ENCODE results near the gene SAMD4B. TPM values are rescaled to one million over a fixed set of nuclear protein-coding genes. Genes with fewer than 3 reads are reported as not detected.

SAMD4B gene
- total RNA-seq, 1 experiment from 2014 or later = 164 TPM

DNA sequence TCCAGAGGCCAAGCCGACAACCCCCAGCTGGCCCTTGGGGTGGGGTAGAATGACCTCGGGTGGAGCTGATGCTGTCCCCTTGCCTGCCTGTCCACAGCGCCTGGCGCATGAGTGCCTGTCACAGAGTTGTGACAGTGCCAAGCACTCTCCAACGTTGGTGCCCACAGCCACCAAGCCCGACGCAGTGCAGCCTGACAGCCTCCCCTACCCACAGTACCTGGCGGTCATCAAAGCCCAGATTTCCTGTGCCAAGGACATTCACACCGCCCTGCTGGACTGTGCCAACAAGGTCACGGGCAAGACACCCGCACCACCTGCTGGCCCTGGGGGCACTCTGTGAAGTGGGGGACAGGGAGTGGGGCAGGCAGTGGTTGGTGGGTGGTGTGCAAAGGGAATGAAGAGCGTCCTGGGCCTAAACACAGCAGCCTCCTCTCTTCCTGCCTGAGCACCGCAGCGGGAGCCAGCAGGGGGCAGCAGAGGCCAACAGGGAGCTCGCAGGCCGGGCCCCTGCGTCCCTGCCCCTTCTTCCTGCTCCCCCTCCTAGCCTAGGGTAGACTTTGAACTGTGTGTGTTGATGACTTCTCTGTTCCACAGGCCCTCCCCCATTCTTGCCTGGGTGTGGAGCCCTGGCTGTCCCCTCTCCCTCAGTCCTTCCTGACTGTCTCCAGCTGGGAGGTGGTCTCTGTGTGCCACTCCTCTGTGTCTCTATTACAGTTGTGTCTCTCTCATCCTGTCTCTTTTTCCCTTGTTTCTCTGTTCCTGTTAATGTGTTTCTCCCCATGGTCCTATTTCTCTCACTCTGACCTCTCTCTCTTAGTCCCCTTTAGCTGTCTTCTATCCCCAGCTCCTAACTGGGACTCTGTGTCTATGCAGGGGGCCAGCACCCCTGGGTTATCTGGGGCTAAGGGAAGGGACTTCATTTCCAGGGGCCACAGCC lies 55.4 kb downstream of the SAMD4B start (continued):
- TF ChIP-seq, protein P1, sequence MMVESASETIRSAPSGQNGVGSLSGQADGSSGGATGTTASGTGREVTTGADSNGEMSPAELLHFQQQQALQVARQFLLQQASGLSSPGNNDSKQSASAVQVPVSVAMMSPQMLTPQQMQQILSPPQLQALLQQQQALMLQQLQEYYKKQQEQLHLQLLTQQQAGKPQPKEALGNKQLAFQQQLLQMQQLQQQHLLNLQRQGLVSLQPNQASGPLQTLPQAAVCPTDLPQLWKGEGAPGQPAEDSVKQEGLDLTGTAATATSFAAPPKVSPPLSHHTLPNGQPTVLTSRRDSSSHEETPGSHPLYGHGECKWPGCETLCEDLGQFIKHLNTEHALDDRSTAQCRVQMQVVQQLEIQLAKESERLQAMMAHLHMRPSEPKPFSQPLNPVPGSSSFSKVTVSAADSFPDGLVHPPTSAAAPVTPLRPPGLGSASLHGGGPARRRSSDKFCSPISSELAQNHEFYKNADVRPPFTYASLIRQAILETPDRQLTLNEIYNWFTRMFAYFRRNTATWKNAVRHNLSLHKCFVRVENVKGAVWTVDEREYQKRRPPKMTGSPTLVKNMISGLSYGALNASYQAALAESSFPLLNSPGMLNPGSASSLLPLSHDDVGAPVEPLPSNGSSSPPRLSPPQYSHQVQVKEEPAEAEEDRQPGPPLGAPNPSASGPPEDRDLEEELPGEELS (CRISPR knock-in tag; IDR thresholded peaks at IDR 0.05) = 0 out of 2 replicates have a peak, but pooled peaks have one; percentile 38
- peak; percentile 95 for TF ChIP-seq ZNF121 (CRISPR knock-in tag; IDR thresholded peaks at IDR 0.05)

DNA sequence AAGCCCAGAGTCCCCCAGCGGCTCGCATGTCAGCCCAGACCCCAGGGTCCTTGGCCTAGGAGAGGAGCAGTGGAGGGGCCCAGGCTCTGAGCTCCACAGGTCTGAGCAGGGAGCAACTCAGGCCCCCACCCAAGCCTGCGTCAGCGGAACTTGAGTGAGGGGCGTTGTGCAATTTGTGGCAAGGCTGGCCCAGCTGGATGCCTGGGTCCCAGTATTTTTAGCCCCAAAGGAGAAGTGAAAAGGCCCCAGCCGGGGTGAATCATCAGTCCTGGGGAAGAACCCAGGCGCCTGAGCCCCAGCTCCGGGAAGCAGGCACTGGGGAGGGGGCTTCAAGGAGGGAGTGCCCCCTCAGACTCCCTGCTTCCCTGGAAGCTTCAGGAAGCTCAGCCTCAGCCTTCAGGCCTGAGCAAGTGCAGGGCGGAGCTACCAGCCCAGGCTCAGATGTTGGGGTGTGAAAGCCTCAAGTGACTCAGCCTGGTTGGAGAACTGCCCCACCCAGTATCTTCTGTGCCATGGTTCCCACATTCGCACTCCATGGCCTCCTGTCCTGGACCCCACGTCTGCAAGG lies 56.2 kb downstream of the SAMD4B start:
- peaks cover 19% of the 10 kb centered on the region for H3K36me3 Mint-ChIP-seq
- ChIA-PET CTCF (interaction anchor here (0.5 to 3.6 kb wide), 27 partner anchors 9 to 578 kb away, joined by 3 to 43 read pairs (median 5); partner anchors contain the start of genes PLEKHG2, RPS16, SAMD4B and SUPT5H), POLR2A (interaction anchor here (0.5 to 1.7 kb wide), 5 partner anchors 8 to 988 kb away, joined by 3 to 7 read pairs (median 5); partner anchors contain the start of genes PLEKHG2, RPS16 and ZFP36)
- H3K27me3 Mint-ChIP-seq (ENCODE audit: low read depth) = no peaks in the 10 kb centered on the region
- no peak overlapping the region for H3K4me3 Mint-ChIP-seq
- peaks cover 25% of the 10 kb centered on the region for H3K4me1 Mint-ChIP-seq
- ATAC-seq = no peak
- TF ChIP-seq ZNF232 (CRISPR knock-in tag; IDR thresholded peaks at IDR 0.05) (no peak), FOXP1 (CRISPR knock-in tag; IDR thresholded peaks at IDR 0.05; ENCODE audit: borderline replicate concordance) (no peak), CREM (CRISPR knock-in tag; IDR thresholded peaks at IDR 0.05) (no peak), IRF1 (CRISPR knock-in tag; IDR thresholded peaks at IDR 0.05) (no peak), TP53 (CRISPR knock-in tag; IDR thresholded peaks at IDR 0.05) (no peak), KAT7 (CRISPR knock-in tag; IDR thresholded peaks at IDR 0.05; ENCODE audit: borderline replicate concordance) (no peak)
- TF ChIP-seq, protein P2, sequence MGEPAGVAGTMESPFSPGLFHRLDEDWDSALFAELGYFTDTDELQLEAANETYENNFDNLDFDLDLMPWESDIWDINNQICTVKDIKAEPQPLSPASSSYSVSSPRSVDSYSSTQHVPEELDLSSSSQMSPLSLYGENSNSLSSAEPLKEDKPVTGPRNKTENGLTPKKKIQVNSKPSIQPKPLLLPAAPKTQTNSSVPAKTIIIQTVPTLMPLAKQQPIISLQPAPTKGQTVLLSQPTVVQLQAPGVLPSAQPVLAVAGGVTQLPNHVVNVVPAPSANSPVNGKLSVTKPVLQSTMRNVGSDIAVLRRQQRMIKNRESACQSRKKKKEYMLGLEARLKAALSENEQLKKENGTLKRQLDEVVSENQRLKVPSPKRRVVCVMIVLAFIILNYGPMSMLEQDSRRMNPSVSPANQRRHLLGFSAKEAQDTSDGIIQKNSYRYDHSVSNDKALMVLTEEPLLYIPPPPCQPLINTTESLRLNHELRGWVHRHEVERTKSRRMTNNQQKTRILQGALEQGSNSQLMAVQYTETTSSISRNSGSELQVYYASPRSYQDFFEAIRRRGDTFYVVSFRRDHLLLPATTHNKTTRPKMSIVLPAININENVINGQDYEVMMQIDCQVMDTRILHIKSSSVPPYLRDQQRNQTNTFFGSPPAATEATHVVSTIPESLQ (CRISPR knock-in tag; IDR thresholded peaks at IDR 0.05) = no peak
- TF ChIP-seq, protein P3, sequence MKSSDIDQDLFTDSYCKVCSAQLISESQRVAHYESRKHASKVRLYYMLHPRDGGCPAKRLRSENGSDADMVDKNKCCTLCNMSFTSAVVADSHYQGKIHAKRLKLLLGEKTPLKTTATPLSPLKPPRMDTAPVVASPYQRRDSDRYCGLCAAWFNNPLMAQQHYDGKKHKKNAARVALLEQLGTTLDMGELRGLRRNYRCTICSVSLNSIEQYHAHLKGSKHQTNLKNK (CRISPR knock-in tag; IDR thresholded peaks at IDR 0.05) = no peak
- TF ChIP-seq, protein P4, sequence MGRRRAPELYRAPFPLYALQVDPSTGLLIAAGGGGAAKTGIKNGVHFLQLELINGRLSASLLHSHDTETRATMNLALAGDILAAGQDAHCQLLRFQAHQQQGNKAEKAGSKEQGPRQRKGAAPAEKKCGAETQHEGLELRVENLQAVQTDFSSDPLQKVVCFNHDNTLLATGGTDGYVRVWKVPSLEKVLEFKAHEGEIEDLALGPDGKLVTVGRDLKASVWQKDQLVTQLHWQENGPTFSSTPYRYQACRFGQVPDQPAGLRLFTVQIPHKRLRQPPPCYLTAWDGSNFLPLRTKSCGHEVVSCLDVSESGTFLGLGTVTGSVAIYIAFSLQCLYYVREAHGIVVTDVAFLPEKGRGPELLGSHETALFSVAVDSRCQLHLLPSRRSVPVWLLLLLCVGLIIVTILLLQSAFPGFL (CRISPR knock-in tag; IDR thresholded peaks at IDR 0.05; ENCODE audit: borderline replicate concordance) = no peak
- no peaks in the 10 kb centered on the region for H3K9me3 Mint-ChIP-seq
- DNase-seq (ENCODE audit: low spot score) = no peak
- H3K27ac Mint-ChIP-seq = peak overlapping the region; percentile 68

DNA sequence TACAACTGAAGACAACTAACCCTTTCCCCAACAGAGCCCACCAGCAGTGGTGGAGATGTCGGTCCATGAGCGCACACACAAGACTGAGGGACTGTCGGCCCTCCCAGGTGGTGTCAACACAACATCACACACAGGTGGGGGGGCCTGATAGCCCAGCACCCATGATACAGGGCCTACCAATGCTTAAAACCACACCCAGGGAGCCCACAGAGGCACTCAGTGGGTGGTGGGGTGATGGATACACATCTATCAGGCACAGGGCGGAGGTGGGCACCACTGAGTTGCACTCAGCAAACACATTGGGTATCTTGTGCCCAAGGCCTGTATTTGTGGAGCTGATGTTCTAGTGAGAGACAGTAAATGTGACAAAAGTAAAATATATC lies 57.4 kb downstream of the SAMD4B start:
- Mint-ChIP-seq H3K4me3 (no peak overlapping the region), H3K27ac (peak overlapping the region; percentile 59), H3K36me3 (peaks cover 12% of the 10 kb centered on the region), H3K4me1 (peaks cover 30% of the 10 kb centered on the region), H3K27me3 (ENCODE audit: low read depth) (no peaks in the 10 kb centered on the region), H3K9me3 (no peaks in the 10 kb centered on the region)
- CTCF ChIA-PET = interaction anchor here (2.4 to 3.6 kb wide), 2 partner anchors 8 to 12 kb away, joined by 12 to 38 read pairs; partner anchors contain the start of genes PLEKHG2 and ZFP36
- POLR2A ChIA-PET = no interaction called here
- DNase-seq (ENCODE audit: low spot score) (no peak), ATAC-seq (no peak)
- TF ChIP-seq, protein P5, sequence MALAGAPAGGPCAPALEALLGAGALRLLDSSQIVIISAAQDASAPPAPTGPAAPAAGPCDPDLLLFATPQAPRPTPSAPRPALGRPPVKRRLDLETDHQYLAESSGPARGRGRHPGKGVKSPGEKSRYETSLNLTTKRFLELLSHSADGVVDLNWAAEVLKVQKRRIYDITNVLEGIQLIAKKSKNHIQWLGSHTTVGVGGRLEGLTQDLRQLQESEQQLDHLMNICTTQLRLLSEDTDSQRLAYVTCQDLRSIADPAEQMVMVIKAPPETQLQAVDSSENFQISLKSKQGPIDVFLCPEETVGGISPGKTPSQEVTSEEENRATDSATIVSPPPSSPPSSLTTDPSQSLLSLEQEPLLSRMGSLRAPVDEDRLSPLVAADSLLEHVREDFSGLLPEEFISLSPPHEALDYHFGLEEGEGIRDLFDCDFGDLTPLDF (CRISPR knock-in tag; IDR thresholded peaks at IDR 0.05) = no peak
- TF ChIP-seq, protein P6, sequence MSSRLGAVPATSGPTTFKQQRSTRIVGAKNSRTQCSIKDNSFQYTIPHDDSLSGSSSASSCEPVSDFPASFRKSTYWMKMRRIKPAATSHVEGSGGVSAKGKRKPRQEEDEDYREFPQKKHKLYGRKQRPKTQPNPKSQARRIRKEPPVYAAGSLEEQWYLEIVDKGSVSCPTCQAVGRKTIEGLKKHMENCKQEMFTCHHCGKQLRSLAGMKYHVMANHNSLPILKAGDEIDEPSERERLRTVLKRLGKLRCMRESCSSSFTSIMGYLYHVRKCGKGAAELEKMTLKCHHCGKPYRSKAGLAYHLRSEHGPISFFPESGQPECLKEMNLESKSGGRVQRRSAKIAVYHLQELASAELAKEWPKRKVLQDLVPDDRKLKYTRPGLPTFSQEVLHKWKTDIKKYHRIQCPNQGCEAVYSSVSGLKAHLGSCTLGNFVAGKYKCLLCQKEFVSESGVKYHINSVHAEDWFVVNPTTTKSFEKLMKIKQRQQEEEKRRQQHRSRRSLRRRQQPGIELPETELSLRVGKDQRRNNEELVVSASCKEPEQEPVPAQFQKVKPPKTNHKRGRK (CRISPR knock-in tag; IDR thresholded peaks at IDR 0.05; ENCODE audit: borderline replicate concordance) = no peak
- TF ChIP-seq ZNF671 (CRISPR knock-in tag; IDR thresholded peaks at IDR 0.05) = no peak
- TF ChIP-seq TCF7 (CRISPR knock-in tag; IDR thresholded peaks at IDR 0.05; ENCODE audit: low read depth) = no peak
- TF ChIP-seq, protein P7, sequence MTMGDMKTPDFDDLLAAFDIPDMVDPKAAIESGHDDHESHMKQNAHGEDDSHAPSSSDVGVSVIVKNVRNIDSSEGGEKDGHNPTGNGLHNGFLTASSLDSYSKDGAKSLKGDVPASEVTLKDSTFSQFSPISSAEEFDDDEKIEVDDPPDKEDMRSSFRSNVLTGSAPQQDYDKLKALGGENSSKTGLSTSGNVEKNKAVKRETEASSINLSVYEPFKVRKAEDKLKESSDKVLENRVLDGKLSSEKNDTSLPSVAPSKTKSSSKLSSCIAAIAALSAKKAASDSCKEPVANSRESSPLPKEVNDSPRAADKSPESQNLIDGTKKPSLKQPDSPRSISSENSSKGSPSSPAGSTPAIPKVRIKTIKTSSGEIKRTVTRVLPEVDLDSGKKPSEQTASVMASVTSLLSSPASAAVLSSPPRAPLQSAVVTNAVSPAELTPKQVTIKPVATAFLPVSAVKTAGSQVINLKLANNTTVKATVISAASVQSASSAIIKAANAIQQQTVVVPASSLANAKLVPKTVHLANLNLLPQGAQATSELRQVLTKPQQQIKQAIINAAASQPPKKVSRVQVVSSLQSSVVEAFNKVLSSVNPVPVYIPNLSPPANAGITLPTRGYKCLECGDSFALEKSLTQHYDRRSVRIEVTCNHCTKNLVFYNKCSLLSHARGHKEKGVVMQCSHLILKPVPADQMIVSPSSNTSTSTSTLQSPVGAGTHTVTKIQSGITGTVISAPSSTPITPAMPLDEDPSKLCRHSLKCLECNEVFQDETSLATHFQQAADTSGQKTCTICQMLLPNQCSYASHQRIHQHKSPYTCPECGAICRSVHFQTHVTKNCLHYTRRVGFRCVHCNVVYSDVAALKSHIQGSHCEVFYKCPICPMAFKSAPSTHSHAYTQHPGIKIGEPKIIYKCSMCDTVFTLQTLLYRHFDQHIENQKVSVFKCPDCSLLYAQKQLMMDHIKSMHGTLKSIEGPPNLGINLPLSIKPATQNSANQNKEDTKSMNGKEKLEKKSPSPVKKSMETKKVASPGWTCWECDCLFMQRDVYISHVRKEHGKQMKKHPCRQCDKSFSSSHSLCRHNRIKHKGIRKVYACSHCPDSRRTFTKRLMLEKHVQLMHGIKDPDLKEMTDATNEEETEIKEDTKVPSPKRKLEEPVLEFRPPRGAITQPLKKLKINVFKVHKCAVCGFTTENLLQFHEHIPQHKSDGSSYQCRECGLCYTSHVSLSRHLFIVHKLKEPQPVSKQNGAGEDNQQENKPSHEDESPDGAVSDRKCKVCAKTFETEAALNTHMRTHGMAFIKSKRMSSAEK (CRISPR knock-in tag; IDR thresholded peaks at IDR 0.05; ENCODE audit: borderline replicate concordance) = no peak

Measured in WTC11 (cell line).